ENCODE data around the gene TMEM37. TPM values are rescaled to one million over a fixed set of nuclear protein-coding genes. Genes with fewer than 3 reads are reported as not detected.

TMEM37 gene
- total and polyA plus RNA-seq, 2 experiments from 2014 or later: 52.6 to 123 TPM

GRCh38 chr2:119385466-119385865 lies 46.2 kb upstream of the TMEM37 start:
- Histone ChIP-seq H3K4me2 (no peak overlapping the region), H4K20me1 (ENCODE audit: insufficient read depth, poor library complexity, severe bottlenecking) (no peaks in the 10 kb centered on the region), H2AFZ (no peak overlapping the region), H3K9me2 (replicated peaks; ENCODE audit: insufficient read depth) (no peaks in the 10 kb centered on the region), H3K9me3 (ENCODE audit: low read depth) (no peaks in the 10 kb centered on the region), H3K36me3 (replicated peaks; ENCODE audit: insufficient read depth, low read depth) (no peaks in the 10 kb centered on the region), H3K27ac (no peak overlapping the region), H3K4me3 (no peak overlapping the region), H3K27me3 (no peaks in the 10 kb centered on the region), H3K4me1 (ENCODE audit: insufficient read depth) (peaks cover 5% of the 10 kb centered on the region), H3K79me2 (no peaks in the 10 kb centered on the region)
- 95% methylated on average over 3 of the region's 3 CpGs for WGBS (ENCODE audit: low lambda C conversion rate, missing lambda C conversion rate)
- TF ChIP-seq EZH2 (IDR thresholded peaks at IDR 0.05; ENCODE audit: borderline replicate concordance): no peak
- DNase-seq (ENCODE audit: low spot score): no peak

- Histone ChIP-seq H2AFZ (peak overlapping the region; percentile 5), H3K4me2 (peak overlapping the region; percentile 42), H3K27ac (peak overlapping the region; percentile 38), H3K79me2 (no peaks in the 10 kb centered on the region), H3K27me3 (no peaks in the 10 kb centered on the region), H3K36me3 (replicated peaks; ENCODE audit: insufficient read depth, low read depth) (no peaks in the 10 kb centered on the region), H4K20me1 (ENCODE audit: insufficient read depth, poor library complexity, severe bottlenecking) (no peaks in the 10 kb centered on the region), H3K4me1 (ENCODE audit: insufficient read depth) (peaks cover 5% of the 10 kb centered on the region), H3K9me2 (replicated peaks; ENCODE audit: insufficient read depth) (no peaks in the 10 kb centered on the region), H3K4me3 (no peak overlapping the region), H3K9me3 (ENCODE audit: low read depth) (no peaks in the 10 kb centered on the region)
- WGBS (ENCODE audit: low lambda C conversion rate, missing lambda C conversion rate): 72% methylated on average over 9 of the region's 9 CpGs
- TF ChIP-seq CTCF (IDR thresholded peaks at IDR 0.05; ENCODE audit: poor library complexity): peak; percentile 32
- TF ChIP-seq EZH2phosphoT487 (IDR thresholded peaks at IDR 0.05; ENCODE audit: low read depth, severe bottlenecking, unreplicated experiment): no peak
- DNase-seq (ENCODE audit: low spot score): peak; percentile 34
Measured at GRCh38 chr2:119387381-119388129, 44.1 kb upstream of the TMEM37 start.

GRCh38 chr2:119389615-119390306 lies 41.9 kb upstream of the TMEM37 start:
- WGBS (ENCODE audit: low lambda C conversion rate, missing lambda C conversion rate): 57% methylated on average over 5 of the region's 5 CpGs

More at GRCh38 chr2:119389615-119390306, 41.9 kb upstream of the TMEM37 start:
- H3K27me3 ChIP-seq: no peaks in the 10 kb centered on the region
- no peaks in the 10 kb centered on the region for H3K9me2 ChIP-seq (replicated peaks; ENCODE audit: insufficient read depth)
- H3K4me2 ChIP-seq: no peak overlapping the region
- DNase-seq (ENCODE audit: low spot score): no peak
- H3K27ac ChIP-seq: no peak overlapping the region
- no peaks in the 10 kb centered on the region for H3K79me2 ChIP-seq
- peaks cover 5% of the 10 kb centered on the region for H3K4me1 ChIP-seq (ENCODE audit: insufficient read depth)
- H2AFZ ChIP-seq: no peak overlapping the region
- no peak overlapping the region for H3K4me3 ChIP-seq
- H3K9me3 ChIP-seq (ENCODE audit: low read depth): no peaks in the 10 kb centered on the region
- no peaks in the 10 kb centered on the region for H4K20me1 ChIP-seq (ENCODE audit: insufficient read depth, poor library complexity, severe bottlenecking)
- TF ChIP-seq EZH2phosphoT487 (IDR thresholded peaks at IDR 0.05; ENCODE audit: low read depth, severe bottlenecking, unreplicated experiment): no peak
- TF ChIP-seq EZH2 (IDR thresholded peaks at IDR 0.05; ENCODE audit: borderline replicate concordance): no peak
- no peak for TF ChIP-seq CTCF (IDR thresholded peaks at IDR 0.05; ENCODE audit: poor library complexity)
- H3K36me3 ChIP-seq (replicated peaks; ENCODE audit: insufficient read depth, low read depth): no peaks in the 10 kb centered on the region
